Stimulated activated CD8-positive, alpha-beta memory T cell treated with anti-CD3 and anti-CD28 coated beads, Interleukin-4, amount 100 ng/mL, for 4 hours (primary cell): Measurements from ENCODE around the gene TNFSF13B.

Experiments used
- DNase-seq, 2 donors: peaks; one replicate each; pipeline ENCODE4 v3.0.0-alpha.2; 2020; ENCODE audit warnings: low read depth in 2 of 2, low spot score in 1 of 2

The TNFSF13B gene

DNA sequence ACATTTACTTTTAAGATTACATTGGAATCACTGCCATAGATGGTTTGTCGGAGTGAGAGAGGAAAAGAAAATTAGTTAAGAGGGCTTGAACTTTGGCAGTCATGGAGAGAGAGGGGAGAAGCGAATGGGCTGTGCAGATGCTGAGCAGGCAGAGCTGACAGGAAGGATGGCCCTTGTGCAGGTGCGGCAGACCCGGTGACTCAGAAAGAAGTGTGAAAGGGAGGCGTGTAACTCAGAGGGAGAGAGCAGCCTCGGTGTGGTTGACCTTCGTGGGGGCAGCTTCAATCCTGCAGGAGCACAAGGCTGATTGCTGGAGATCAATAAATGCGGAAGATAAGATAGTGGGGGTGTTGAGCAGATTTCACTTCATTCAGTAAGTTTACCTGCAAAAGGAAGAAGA lies 76.9 kb downstream of the TNFSF13B start:
- DNase-seq: no peak

DNA sequence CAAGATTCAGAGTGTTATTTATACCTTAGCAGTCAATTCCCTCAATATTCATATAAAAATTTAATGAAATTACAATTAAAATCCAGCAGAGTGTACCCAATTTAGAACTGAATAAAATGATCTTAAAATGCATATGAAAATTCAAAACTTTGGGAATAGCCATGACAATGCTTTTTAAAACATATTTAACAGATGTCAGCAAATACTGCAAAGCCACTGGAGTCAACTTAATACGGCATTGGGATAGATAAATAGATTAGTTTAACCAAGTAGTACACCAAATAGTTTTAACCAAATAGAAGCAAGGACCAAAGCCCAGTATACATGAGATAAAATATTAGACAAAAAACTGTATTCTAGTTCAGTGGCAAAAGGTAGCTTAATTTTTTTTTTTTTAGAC lies 79.8 kb downstream of the TNFSF13B start:
- no peak for DNase-seq

DNA sequence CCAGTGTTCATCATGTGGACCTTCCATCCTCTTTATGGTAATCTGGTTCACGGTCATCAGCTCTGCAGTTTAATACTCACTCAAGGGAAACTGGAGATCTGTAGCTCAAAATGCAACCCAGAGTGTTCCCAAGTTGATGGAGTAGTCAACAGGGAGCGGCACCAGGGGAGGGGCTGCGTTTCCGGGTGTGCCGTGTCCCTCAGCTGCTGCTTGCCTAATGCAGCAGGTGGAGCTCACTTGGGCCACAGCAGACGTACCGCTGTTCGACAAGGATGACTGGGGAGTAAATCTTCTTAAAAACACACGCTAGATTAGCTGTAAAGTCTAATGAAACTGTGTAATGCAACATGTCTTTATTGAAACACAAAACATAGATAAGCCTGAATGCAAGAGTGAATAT lies 81.1 kb downstream of the TNFSF13B start:
- DNase-seq: no peak

DNA sequence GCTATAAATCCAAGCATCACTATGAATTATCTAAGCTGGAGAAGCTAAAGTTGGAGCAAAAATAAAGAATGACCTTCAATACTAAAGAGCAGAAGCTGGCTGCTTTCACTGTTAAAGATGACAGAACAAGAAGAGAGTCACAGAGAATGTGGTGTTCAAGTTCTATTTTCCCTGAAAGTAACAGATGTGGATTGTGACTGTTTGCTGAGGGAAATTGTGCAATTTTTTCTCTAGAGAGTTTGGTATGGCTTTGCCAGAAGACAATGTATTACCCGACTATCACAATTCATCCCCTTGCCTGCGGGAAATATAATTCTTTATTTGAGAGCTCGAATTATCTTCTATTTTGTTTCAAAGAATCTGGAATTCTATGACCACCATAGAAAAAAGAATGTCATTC lies 83.1 kb downstream of the TNFSF13B start:
- DNase-seq: no peak

DNA sequence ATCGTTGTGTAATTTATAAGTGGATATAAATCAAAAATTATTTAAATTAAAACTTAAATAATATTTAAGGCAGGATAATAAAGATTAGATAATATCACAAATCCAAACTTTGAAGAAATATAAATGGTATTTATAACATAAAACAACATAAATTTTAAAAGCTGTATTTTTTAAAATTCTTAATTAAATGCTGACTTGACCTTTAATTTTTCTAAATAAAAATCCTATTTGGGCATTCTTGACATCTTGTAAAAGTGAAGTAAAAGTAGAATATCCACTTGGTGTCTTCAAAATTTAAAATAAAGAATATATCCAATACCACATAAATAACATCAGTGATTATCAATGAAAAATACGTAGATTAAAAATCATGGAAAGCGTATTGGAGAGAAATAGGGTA lies 87.7 kb downstream of the TNFSF13B start:
- DNase-seq: no peak
